OCI-LY7 (cell line): ENCODE data around the gene CEP192. TPM values are rescaled to one million over a fixed set of nuclear protein-coding genes. Genes with fewer than 3 reads are reported as not detected.

ENCODE experiments used
- BruUV-seq: library from RNA; stranded (reverse); fragments of 400-500 nt; replicated peaks from 2 replicates; lab custom pipeline; 2021; lab: Mats Ljungman, UMichigan
- CTCF ChIA-PET: fragments of 300-600 bp; sonication (Branson Sonifier 250); formaldehyde crosslinking; loops from one replicate; lab custom pipeline; 2022; ENCODE audit warnings: antibody characterized with exemption; ENCODE audit not compliant: unreplicated experiment; lab: Charles Lee
- POLR2A ChIA-PET: fragments of 300-600 bp; sonication (Branson Sonifier 250); formaldehyde crosslinking; loops from one replicate; lab custom pipeline; 2022; ENCODE audit warnings: antibody characterized with exemption; lab: Charles Lee
- DNase-seq: peaks from one replicate; pipeline ENCODE4 v3.0.0-alpha.2; 2015; ENCODE audit warnings: low spot score
- H2AFZ ChIP-seq: fragments of 200-600 bp; sonication (generic), shearing (Covaris generic); 2 replicates; pipeline ENCODE4 v1.6.1; 2014; ENCODE audit warnings: mild to moderate bottlenecking, antibody characterized with exemption, low read length, moderate library complexity
- H3K27ac ChIP-seq: fragments of 200-600 bp; sonication (generic); 2 replicates; pipeline ENCODE4 v1.5.1; 2014; ENCODE audit warnings: mixed run types, low read depth, mild to moderate bottlenecking, moderate library complexity, low read length, inconsistent platforms; ENCODE audit not compliant: poor library complexity, severe bottlenecking
- H3K36me3 ChIP-seq: fragments of 200-600 bp; sonication (generic); 2 replicates; pipeline ENCODE4 v1.6.1; 2014; ENCODE audit warnings: mild to moderate bottlenecking, antibody characterized with exemption, low read length, moderate library complexity, mixed read lengths; ENCODE audit not compliant: insufficient read depth
- H3K4me1 ChIP-seq: fragments of 200-600 bp; sonication (generic); 2 replicates; pipeline ENCODE4 v1.5.1; 2014; ENCODE audit warnings: mild to moderate bottlenecking, low read length; ENCODE audit not compliant: insufficient read depth, poor library complexity, severe bottlenecking
- H3K4me2 ChIP-seq: fragments of 200-600 bp; sonication (generic); 2 replicates; pipeline ENCODE4 v1.6.1; 2014; ENCODE audit warnings: mild to moderate bottlenecking, low read length
- H3K4me3 ChIP-seq: fragments of 200-600 bp; sonication (generic); 2 replicates; pipeline ENCODE4 v1.5.1; 2014; ENCODE audit warnings: mild to moderate bottlenecking, low read depth, low read length; ENCODE audit not compliant: poor library complexity, severe bottlenecking
- H3K79me2 ChIP-seq: fragments of 200-600 bp; sonication (generic); 2 replicates; pipeline ENCODE4 v1.6.1; 2016; ENCODE audit warnings: low read depth, mild to moderate bottlenecking, low read length, moderate library complexity, mixed read lengths; ENCODE audit not compliant: insufficient read depth
- H3K9me2 ChIP-seq: fragments of 200-600 bp; sonication (generic); 2 replicates; pipeline ENCODE4 v1.6.1; 2016; ENCODE audit warnings: mild to moderate bottlenecking, low read length, mixed read lengths; ENCODE audit not compliant: insufficient read depth
- H3K9me3 ChIP-seq: fragments of 200-600 bp; sonication (generic); 2 replicates; pipeline ENCODE4 v1.6.1; 2014; ENCODE audit warnings: mild to moderate bottlenecking, mixed run types, low read length, mixed read lengths
- H4K20me1 ChIP-seq: fragments of 200-600 bp; sonication (generic); 2 replicates; pipeline ENCODE4 v1.6.1; 2014; ENCODE audit warnings: mild to moderate bottlenecking, antibody characterized with exemption, low read length, moderate library complexity, mixed read lengths; ENCODE audit not compliant: insufficient read depth
- EZH2phosphoT487 ChIP-seq: fragments of 200-600 bp; sonication (generic); IDR thresholded peaks from 2 replicates; pipeline ENCODE4 v1.6.1; 2018; ENCODE audit warnings: low read depth, borderline replicate concordance, mild to moderate bottlenecking, mixed run types, antibody characterized with exemption, low read length, moderate library complexity, mixed read lengths
- intact Hi-C: fragments of 100-400 bp; cut with micrococcal nuclease; formaldehyde crosslinking; loops from one replicate; pipeline ENCODE4 v1.10.0; 2022; ENCODE audit not compliant: unreplicated experiment
- total RNA-seq, 2 experiments: library from RNA; depleted of rRNA in 1 of 2; stranded (reverse); fragments of >200 nt in 1 of 2; shearing (Covaris generic) in 1 of 2; gene quantifications; 2 replicates each; pipeline ENCODE4 v1.2.3, GENCODE V29; 2014 to 2022
- TF ChIP-seq, protein P1 (sequence below): fragments of 200-600 bp; sonication (generic); conservative IDR thresholded peaks from 2 replicates; pipeline ENCODE4 v1.5.1; 2014; ENCODE audit warnings: mild to moderate bottlenecking, antibody characterized with exemption, low read length, moderate library complexity, mixed read lengths

Gene CEP192
- total RNA-seq, 2 experiments from 2014 or later: 55.5 to 59.9 TPM

DNA sequence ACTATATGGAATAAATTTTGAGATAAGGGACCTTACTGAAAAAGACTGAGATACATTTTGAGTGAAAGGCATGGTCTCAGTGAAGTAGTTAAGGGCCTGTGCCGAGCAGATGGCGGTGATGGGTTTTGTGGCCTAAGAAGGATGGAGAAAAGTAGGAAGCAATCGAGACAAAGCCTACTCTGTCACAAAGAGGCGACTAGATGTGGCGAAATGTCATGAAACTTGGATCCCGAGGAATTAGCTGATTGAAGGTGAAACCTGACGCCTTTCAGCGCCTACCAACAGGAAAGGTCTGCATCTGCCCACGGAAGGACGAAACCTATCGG, 558 bp upstream of the CEP192 start:
- no peaks in the 10 kb centered on the region; the same call in 1 of the 2 replicates for H3K9me3 ChIP-seq
- DNase-seq: no peak
- peak overlapping the region; percentile 82 for H3K4me2 ChIP-seq
- intact Hi-C loops: loop anchor here (2.0 kb wide), 1 partner anchor 42 kb away; the partner anchor contains the start of gene SEH1L
- H3K4me1 ChIP-seq: peaks cover 24% of the 10 kb centered on the region
- peak overlapping the region; percentile 78 for H3K4me3 ChIP-seq
- POLR2A ChIA-PET: interaction anchor here (0.7 to 2.8 kb wide), 23 partner anchors 10 to 622 kb away, joined by 3 to 10 read pairs (median 4); partner anchors contain the start of genes CEP76 and SEH1L
- CTCF ChIA-PET: interaction anchor here (0.6 to 1.1 kb wide), 3 partner anchors 92 to 211 kb away, joined by 3 to 5 read pairs (median 4); no protein-coding TSS in a partner anchor
- BruUV-seq: TSS peak; percentile 99
- H3K36me3 ChIP-seq: peaks cover 45% of the 10 kb centered on the region
- H4K20me1 ChIP-seq: peaks cover 22% of the 10 kb centered on the region; the same call in 1 of the 2 replicates
- TF ChIP-seq EZH2phosphoT487: no peak
- TF ChIP-seq, protein P1, sequence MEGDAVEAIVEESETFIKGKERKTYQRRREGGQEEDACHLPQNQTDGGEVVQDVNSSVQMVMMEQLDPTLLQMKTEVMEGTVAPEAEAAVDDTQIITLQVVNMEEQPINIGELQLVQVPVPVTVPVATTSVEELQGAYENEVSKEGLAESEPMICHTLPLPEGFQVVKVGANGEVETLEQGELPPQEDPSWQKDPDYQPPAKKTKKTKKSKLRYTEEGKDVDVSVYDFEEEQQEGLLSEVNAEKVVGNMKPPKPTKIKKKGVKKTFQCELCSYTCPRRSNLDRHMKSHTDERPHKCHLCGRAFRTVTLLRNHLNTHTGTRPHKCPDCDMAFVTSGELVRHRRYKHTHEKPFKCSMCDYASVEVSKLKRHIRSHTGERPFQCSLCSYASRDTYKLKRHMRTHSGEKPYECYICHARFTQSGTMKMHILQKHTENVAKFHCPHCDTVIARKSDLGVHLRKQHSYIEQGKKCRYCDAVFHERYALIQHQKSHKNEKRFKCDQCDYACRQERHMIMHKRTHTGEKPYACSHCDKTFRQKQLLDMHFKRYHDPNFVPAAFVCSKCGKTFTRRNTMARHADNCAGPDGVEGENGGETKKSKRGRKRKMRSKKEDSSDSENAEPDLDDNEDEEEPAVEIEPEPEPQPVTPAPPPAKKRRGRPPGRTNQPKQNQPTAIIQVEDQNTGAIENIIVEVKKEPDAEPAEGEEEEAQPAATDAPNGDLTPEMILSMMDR: no peak
- peak overlapping the region; percentile 79 for H3K27ac ChIP-seq
- peaks cover 41% of the 10 kb centered on the region for H3K79me2 ChIP-seq
- no peaks in the 10 kb centered on the region for H3K9me2 ChIP-seq
- H2AFZ ChIP-seq: peak overlapping the region; percentile 30

DNA sequence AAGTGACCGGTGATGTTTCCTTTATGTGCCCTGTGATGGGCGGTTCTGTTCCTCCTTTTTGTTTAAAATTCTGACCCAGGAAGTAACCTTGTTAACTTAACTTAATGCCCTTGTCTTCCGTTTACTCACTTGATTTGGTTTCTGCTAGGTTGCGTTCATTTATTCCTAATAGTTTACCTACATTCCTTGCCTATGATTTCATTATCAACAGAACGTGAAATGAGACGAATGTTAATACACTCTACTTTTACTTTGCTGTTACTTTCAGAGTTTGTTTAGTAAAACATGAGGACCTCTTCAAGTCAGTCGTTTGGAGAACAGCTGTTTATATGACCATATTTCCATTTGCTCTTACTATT, 638 bp downstream of the CEP192 start:
- POLR2A ChIA-PET: interaction anchor here (0.5 to 2.8 kb wide), 10 partner anchors 14 to 287 kb away, joined by 3 to 10 read pairs (median 3); no protein-coding TSS in a partner anchor
- CTCF ChIA-PET: no interaction called here

DNA sequence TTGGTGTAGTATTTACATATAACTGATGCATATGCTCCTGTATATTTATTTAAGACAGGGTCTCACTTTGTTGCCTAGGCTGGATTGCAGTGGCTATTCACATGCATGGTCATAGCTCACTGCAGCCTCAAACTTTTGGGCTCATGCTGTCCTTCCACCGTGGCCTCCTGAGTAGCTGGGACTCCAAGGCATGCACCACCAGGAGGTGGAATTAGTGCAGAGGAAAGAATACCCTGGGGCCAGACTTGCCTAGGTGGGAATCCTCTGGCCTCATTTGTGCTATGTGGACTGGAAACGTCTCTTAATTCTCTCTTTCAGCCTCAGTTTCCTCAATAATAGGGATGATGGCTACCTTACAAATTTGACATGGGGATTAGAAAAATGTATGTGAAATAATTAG, 2.3 kb downstream of the CEP192 start:
- H2AFZ ChIP-seq: no peak overlapping the region
- H3K36me3 ChIP-seq: peaks cover 45% of the 10 kb centered on the region
- H3K9me2 ChIP-seq: no peaks in the 10 kb centered on the region
- H3K4me3 ChIP-seq: peak overlapping the region; percentile 78
- intact Hi-C loops: no loop called here
- H3K4me2 ChIP-seq: peak overlapping the region; percentile 97
- H4K20me1 ChIP-seq: peaks cover 27% of the 10 kb centered on the region
- BruUV-seq: no TSS peak
- peaks cover 70% of the 10 kb centered on the region for H3K79me2 ChIP-seq
- ChIA-PET CTCF (no interaction called here), POLR2A (no interaction called here)
- no peak overlapping the region for H3K27ac ChIP-seq
- TF ChIP-seq, protein P1: no peak
- TF ChIP-seq EZH2phosphoT487: no peak
- no peak for DNase-seq
- H3K9me3 ChIP-seq: no peaks in the 10 kb centered on the region; the same call in 1 of the 2 replicates
- H3K4me1 ChIP-seq: peaks cover 24% of the 10 kb centered on the region

More for the DNA sequence above, 638 bp downstream of the CEP192 start:
- intact Hi-C loops: loop anchor here (2.0 kb wide), 1 partner anchor 43 kb away; the partner anchor contains the start of gene SEH1L
- peak overlapping the region; percentile 97 for H3K4me2 ChIP-seq
- peaks cover 22% of the 10 kb centered on the region for H4K20me1 ChIP-seq
- H3K4me1 ChIP-seq: peaks cover 24% of the 10 kb centered on the region
- H2AFZ ChIP-seq: peak overlapping the region; percentile 60; the same call in 1 of the 2 replicates
- BruUV-seq: no TSS peak
- H3K27ac ChIP-seq: peak overlapping the region; percentile 79
- H3K9me2 ChIP-seq: no peaks in the 10 kb centered on the region
- H3K4me3 ChIP-seq: peak overlapping the region; percentile 78
- peaks cover 53% of the 10 kb centered on the region for H3K79me2 ChIP-seq
- no peaks in the 10 kb centered on the region; the same call in 1 of the 2 replicates for H3K9me3 ChIP-seq
- peaks cover 47% of the 10 kb centered on the region for H3K36me3 ChIP-seq
- no peak for TF ChIP-seq EZH2phosphoT487
- DNase-seq: no peak
